K562 (cell line): ENCODE data around the gene RASAL3. TPM values are rescaled to one million over a fixed set of nuclear protein-coding genes. Genes with fewer than 3 reads are reported as not detected.

ENCODE experiments used
- ASH1L ChIP-seq: fragments of 450-650 bp; IDR thresholded peaks from 2 replicates; pipeline ENCODE4 v1.6.1; 2018; ENCODE audit warnings: borderline replicate concordance, mild to moderate bottlenecking, low read depth; ENCODE audit not compliant: partially characterized antibody
- ELF1 ChIP-seq: fragments of 200-800 bp; sonication (Bioruptor generic); IDR thresholded peaks from 2 replicates; pipeline ENCODE4 v1.6.1; 2016; ENCODE audit warnings: missing genetic modification characterization, missing compliant biosample characterization
- HDAC1 ChIP-seq, 2 experiments: fragments of 450-650 bp; IDR thresholded peaks; 2 replicates each; pipeline ENCODE4 v1.6.1; 2016 to 2017; ENCODE audit warnings: inconsistent platforms in 1 of 2, mild to moderate bottlenecking in 1 of 2, moderate library complexity in 1 of 2
- HMG20B ChIP-seq: fragments of 250-450 bp; sonication (Bioruptor Pico); IDR thresholded peaks from 2 replicates; pipeline ENCODE4 v1.5.0; 2021; ENCODE audit warnings: mild to moderate bottlenecking
- HNRNPL ChIP-seq: fragments of 200-400 bp; formaldehyde crosslinking; IDR thresholded peaks from 2 replicates; pipeline ENCODE4 v1.6.1; 2017; ENCODE audit warnings: low read depth, mild to moderate bottlenecking, low read length
- MAX ChIP-seq: sonication (generic); formaldehyde crosslinking; IDR thresholded peaks from 2 replicates; pipeline ENCODE4 v1.9.0; 2022; ENCODE audit warnings: mild to moderate bottlenecking, missing genetic modification reagents
- MTA3 ChIP-seq: fragments of 450-650 bp; formaldehyde crosslinking; IDR thresholded peaks from 2 replicates; pipeline ENCODE4 v1.6.1; 2017; ENCODE audit warnings: mild to moderate bottlenecking, borderline replicate concordance
- RBM25 ChIP-seq: fragments of 200-400 bp; formaldehyde crosslinking; IDR thresholded peaks from 2 replicates; pipeline ENCODE4 v1.6.1; 2018; ENCODE audit warnings: low read length, low read depth, moderate library complexity; ENCODE audit not compliant: severe bottlenecking
- SIN3B ChIP-seq: fragments of 450-650 bp; IDR thresholded peaks from 2 replicates; pipeline ENCODE4 v1.6.1; 2017; ENCODE audit warnings: low read depth, mild to moderate bottlenecking, moderate library complexity
- SMAD1 ChIP-seq: fragments of 150-350 bp; IDR thresholded peaks from 2 replicates; pipeline ENCODE4 v1.6.1; 2014; ENCODE audit warnings: low read length, low read depth; ENCODE audit not compliant: partially characterized antibody
- SP1 ChIP-seq: sonication (generic); formaldehyde crosslinking; IDR thresholded peaks from 2 replicates; pipeline ENCODE4 v1.8.1; 2022; ENCODE audit warnings: mild to moderate bottlenecking, missing genetic modification reagents
- SP2 ChIP-seq: IDR thresholded peaks from 2 replicates; pipeline ENCODE4 v1.6.1; 2011; ENCODE audit warnings: mild to moderate bottlenecking, low read depth, low read length, moderate library complexity; ENCODE audit not compliant: poor library complexity, severe bottlenecking; ENCODE audit errors: extremely low read depth
- TAF7 ChIP-seq: fragments of 450-650 bp; IDR thresholded peaks from 2 replicates; pipeline ENCODE4 v1.6.1; 2016; ENCODE audit warnings: missing genetic modification characterization, missing compliant biosample characterization
- TCFL5 ChIP-seq: fragments of 250-450 bp; sonication (Bioruptor Pico); conservative IDR thresholded peaks from 2 replicates; pipeline ENCODE4 v1.6.1; 2021; ENCODE audit warnings: mild to moderate bottlenecking, moderate library complexity, matching md5 sums
- ZBTB17 ChIP-seq: fragments of 450-650 bp; formaldehyde crosslinking; IDR thresholded peaks from 2 replicates; pipeline ENCODE4 v1.4.0; 2020; ENCODE audit warnings: mild to moderate bottlenecking
- ZNF431 ChIP-seq: sonication (generic); formaldehyde crosslinking; IDR thresholded peaks from 2 replicates; pipeline ENCODE4 v1.8.0; 2022; ENCODE audit warnings: mild to moderate bottlenecking, missing genetic modification reagents
- ZNF589 ChIP-seq: fragments of 200-800 bp; sonication (Bioruptor generic); IDR thresholded peaks from 2 replicates; pipeline ENCODE4 v1.6.1; 2016; ENCODE audit warnings: low read depth, missing genetic modification characterization, missing compliant biosample characterization
- ZZZ3 ChIP-seq: fragments of 450-650 bp; IDR thresholded peaks from 2 replicates; pipeline ENCODE4 v1.6.1; 2016; ENCODE audit warnings: antibody characterized with exemption, mild to moderate bottlenecking, moderate library complexity
- polyA plus RNA-seq, 8 experiments: library from polyadenylated mRNA; depleted of rRNA in 4 of 8; stranded (reverse) in 5 of 8; unstranded in 3 of 8; fragments of >200 nt; fragmentation: Nextera tagmentation in 2 of 8; fragmentation: Illumina TruSeq in 1 of 8; extraction: Ambion mirVana in 2 of 8; extraction: Trizol in 1 of 8; gene quantifications; 2 replicates each; pipeline versions ENCODE4 v1.2.1 to v1.2.3, GENCODE V29; 2011 to 2014; ENCODE audit warnings: inconsistent platforms in 1 of 8, missing spikeins in 1 of 8
- total RNA-seq, 7 experiments: library from RNA; depleted of rRNA in 6 of 7; stranded (reverse); fragments of >200 nt in 6 of 7; fragmentation: Illumina TruSeq in 2 of 7; extraction: Trizol in 2 of 7; gene quantifications; 2 replicates each; pipeline versions ENCODE4 v1.2.1 to v1.2.3, GENCODE V29; 2011 to 2021; ENCODE audit warnings: low replicate concordance in 1 of 7
- TF ChIP-seq, protein P1 (sequence below): sonication (generic); formaldehyde crosslinking; IDR thresholded peaks from 2 replicates; pipeline ENCODE4 v1.8.0; 2022; ENCODE audit warnings: mild to moderate bottlenecking, missing genetic modification reagents, borderline replicate concordance
- TF ChIP-seq, protein P2 (sequence below): fragments of 450-650 bp; IDR thresholded peaks from 2 replicates; pipeline ENCODE4 v1.7.1; 2018; ENCODE audit warnings: mild to moderate bottlenecking, low read depth; ENCODE audit not compliant: partially characterized antibody

RASAL3 gene
- total and polyA plus RNA-seq, 9 of the 15 experiments (the other 6 are each of a cell fraction or from before 2014, with no cell fraction given): 0.07 to 0.44 TPM; not detected in 7

DNA sequence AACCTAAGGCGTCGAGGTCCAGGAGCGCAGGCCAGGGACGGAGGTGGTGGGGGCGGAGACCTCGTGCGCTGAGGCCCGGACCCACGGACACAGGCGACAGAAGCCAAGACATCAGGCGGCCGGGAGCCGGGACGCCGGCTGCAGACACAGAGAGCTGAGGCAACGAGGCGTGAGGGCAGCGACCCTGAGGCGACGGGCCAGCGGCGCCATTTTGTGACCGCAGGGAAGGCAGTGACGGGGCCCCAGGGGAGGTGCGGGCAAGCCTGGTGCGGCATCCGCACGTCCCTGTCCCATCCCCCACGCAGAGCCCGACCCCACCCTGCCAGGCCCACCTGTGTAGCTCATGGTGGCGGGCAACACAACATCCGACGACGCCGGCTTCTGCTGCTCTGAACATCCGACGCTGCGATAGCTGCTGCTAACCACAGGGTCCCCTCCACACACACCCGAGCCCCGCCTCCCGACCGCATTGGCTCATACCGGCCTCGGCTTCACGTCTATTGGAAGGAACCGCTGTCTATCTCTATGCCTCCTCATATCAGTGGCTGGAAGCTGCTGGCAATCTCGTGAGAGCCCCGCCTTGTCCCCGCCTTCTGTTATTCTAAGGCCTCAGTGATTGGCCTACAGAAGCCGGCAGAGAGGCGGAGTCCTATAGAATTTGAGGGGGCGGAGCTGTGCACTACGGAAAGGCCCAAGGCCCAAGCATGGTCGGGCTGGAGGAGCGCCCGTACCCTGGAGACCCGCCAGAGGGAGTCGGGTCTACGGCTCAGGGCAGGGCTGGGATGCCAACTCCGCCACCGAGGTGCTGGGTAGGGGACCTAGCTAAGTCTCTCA, 45.5 kb downstream of the RASAL3 start, which contains the start of gene AKAP8L (continued):
- peak; percentile 67 for TF ChIP-seq ZBTB17 (CRISPR knock-in tag)
- 0 out of 2 replicates have a peak, but pooled peaks have one; percentile 61 for TF ChIP-seq SIN3B
- peak; percentile 99 for TF ChIP-seq ASH1L
- no peak for TF ChIP-seq TCFL5
- TF ChIP-seq ZNF589 (CRISPR knock-in tag): no peak
- peak; percentile 80 for TF ChIP-seq SMAD1
- peak in 1 of 2 experiments; percentile 88; a peak in 2 of 4 replicates for TF ChIP-seq HDAC1 (IDR thresholded peaks at IDR 0.05)
- peak; percentile 99 for TF ChIP-seq MTA3
- peak; percentile 98 for TF ChIP-seq SP2
- TF ChIP-seq MAX (CRISPR knock-in tag): peak; percentile 70; the same call in 1 of the 2 replicates
- TF ChIP-seq TAF7 (tag): peak; percentile 89
- TF ChIP-seq SP1 (CRISPR knock-in tag): peak; percentile 97
- TF ChIP-seq, protein P1, sequence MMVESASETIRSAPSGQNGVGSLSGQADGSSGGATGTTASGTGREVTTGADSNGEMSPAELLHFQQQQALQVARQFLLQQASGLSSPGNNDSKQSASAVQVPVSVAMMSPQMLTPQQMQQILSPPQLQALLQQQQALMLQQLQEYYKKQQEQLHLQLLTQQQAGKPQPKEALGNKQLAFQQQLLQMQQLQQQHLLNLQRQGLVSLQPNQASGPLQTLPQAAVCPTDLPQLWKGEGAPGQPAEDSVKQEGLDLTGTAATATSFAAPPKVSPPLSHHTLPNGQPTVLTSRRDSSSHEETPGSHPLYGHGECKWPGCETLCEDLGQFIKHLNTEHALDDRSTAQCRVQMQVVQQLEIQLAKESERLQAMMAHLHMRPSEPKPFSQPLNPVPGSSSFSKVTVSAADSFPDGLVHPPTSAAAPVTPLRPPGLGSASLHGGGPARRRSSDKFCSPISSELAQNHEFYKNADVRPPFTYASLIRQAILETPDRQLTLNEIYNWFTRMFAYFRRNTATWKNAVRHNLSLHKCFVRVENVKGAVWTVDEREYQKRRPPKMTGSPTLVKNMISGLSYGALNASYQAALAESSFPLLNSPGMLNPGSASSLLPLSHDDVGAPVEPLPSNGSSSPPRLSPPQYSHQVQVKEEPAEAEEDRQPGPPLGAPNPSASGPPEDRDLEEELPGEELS (CRISPR knock-in tag): peak; percentile 85; the same call in 1 of the 2 replicates
- no peak for TF ChIP-seq ELF1
- peak; percentile 33; the same call in 1 of the 2 replicates for TF ChIP-seq ZZZ3
- TF ChIP-seq ZNF431 (CRISPR knock-in tag): 0 out of 2 replicates have a peak, but pooled peaks have one; percentile 49
- peak; percentile 97 for TF ChIP-seq RBM25
- no peak for TF ChIP-seq HMG20B (CRISPR knock-in tag)
- TF ChIP-seq, protein P2, sequence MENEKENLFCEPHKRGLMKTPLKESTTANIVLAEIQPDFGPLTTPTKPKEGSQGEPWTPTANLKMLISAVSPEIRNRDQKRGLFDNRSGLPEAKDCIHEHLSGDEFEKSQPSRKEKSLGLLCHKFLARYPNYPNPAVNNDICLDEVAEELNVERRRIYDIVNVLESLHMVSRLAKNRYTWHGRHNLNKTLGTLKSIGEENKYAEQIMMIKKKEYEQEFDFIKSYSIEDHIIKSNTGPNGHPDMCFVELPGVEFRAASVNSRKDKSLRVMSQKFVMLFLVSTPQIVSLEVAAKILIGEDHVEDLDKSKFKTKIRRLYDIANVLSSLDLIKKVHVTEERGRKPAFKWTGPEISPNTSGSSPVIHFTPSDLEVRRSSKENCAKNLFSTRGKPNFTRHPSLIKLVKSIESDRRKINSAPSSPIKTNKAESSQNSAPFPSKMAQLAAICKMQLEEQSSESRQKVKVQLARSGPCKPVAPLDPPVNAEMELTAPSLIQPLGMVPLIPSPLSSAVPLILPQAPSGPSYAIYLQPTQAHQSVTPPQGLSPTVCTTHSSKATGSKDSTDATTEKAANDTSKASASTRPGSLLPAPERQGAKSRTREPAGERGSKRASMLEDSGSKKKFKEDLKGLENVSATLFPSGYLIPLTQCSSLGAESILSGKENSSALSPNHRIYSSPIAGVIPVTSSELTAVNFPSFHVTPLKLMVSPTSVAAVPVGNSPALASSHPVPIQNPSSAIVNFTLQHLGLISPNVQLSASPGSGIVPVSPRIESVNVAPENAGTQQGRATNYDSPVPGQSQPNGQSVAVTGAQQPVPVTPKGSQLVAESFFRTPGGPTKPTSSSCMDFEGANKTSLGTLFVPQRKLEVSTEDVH: peak; percentile 16
- 0 out of 2 replicates have a peak, but pooled peaks have one; percentile 50 for TF ChIP-seq HNRNPL
